K562 (cell line): ENCODE results near the gene ZCCHC14. TPM values are rescaled to one million over a fixed set of nuclear protein-coding genes. Genes with fewer than 3 reads are reported as not detected.

Experiments used
- ATAC-seq: fragments of 200-7000 bp; cut with Tn5 transposase; 3 replicates; pipeline ENCODE4 v1.9.1; 2020; ENCODE audit warnings: moderate library complexity
- BruUV-seq: library from RNA; stranded (reverse); fragments of 400-500 nt; replicated peaks from 2 replicates; lab custom pipeline; 2021; lab: Mats Ljungman, UMichigan
- CTCF ChIA-PET: fragments of 300-600 bp; formaldehyde crosslinking; extraction: SDS; loops from one replicate; lab custom pipeline; 2021; ENCODE audit warnings: low intra/inter-chr PET ratio; lab: Yijun Ruan, JAX
- POLR2A ChIA-PET: fragments of 300-600, 350-650 bp; sonication (Branson Sonifier 250); formaldehyde crosslinking; extraction: SDS; loops from one replicate; lab custom pipeline; 2021; ENCODE audit warnings: antibody characterized with exemption, inconsistent platforms; lab: Yijun Ruan, JAX
- DNase-seq, 4 experiments: peaks; one replicate each; pipeline versions ENCODE4 v3.0.0 to v3.0.0-alpha.2; 2011 to 2018; ENCODE audit warnings: low spot score in 3 of 4, mixed read lengths in 3 of 4; ENCODE audit errors: extremely low read depth in 1 of 4
- FAIRE-seq: peaks from 2 replicates; lab custom pipeline; 2011; peaks lifted over from hg19 to GRCh38; lab: Jason Lieb, UNC
- H2AFZ ChIP-seq: 2 replicates; pipeline ENCODE4 v1.6.0; 2011; ENCODE audit warnings: low read depth, low read length, control low read depth, inconsistent platforms
- H3K27ac ChIP-seq: fragments of 200-600 bp; 3 replicates; pipeline ENCODE4 v1.8.0; 2011; ENCODE audit warnings: low read depth, mild to moderate bottlenecking, control low read depth, inconsistent platforms, low read length, moderate library complexity, mixed read lengths; ENCODE audit errors: extremely low read depth
- H3K27me3 ChIP-seq, 2 experiments: fragments of 300-600 bp in 1 of 2; 2 replicates in 1 of 2; 3 replicates in 1 of 2; pipeline versions ENCODE4 v1.6.0 to v1.8.0; 2011; ENCODE audit warnings: inconsistent platforms in 2 of 2, low read length in 2 of 2, mild to moderate bottlenecking in 1 of 2, mixed read lengths in 1 of 2, moderate library complexity in 1 of 2; ENCODE audit not compliant: control insufficient read depth in 2 of 2, insufficient read depth in 2 of 2
- H3K36me3 ChIP-seq: fragments of 300-600 bp; 3 replicates; pipeline ENCODE4 v1.8.0; 2011; ENCODE audit warnings: mild to moderate bottlenecking, low read length, inconsistent platforms; ENCODE audit not compliant: control insufficient read depth, insufficient read depth
- H3K4me1 ChIP-seq, 2 experiments: fragments of 200-600 bp in 1 of 2; replicated peaks in 1 of 2; 2 replicates in 1 of 2; 3 replicates in 1 of 2; pipeline versions ENCODE4 v1.5.1 to v1.8.0; 2011; ENCODE audit warnings: inconsistent platforms in 2 of 2, low read length in 2 of 2, mild to moderate bottlenecking in 1 of 2, mixed read lengths in 1 of 2, moderate library complexity in 1 of 2; ENCODE audit not compliant: control insufficient read depth in 2 of 2, insufficient read depth in 2 of 2
- H3K4me2 ChIP-seq: 2 replicates; pipeline ENCODE4 v1.6.1; 2011; ENCODE audit warnings: low read length, control low read depth, inconsistent platforms, mixed read lengths; ENCODE audit not compliant: insufficient read depth
- H3K4me3 ChIP-seq: fragments of 200-600 bp; sonication (generic), shearing (Covaris generic); 2 replicates; pipeline ENCODE4 v1.5.1; 2016; ENCODE audit warnings: control low read depth, inconsistent platforms
- H3K79me2 ChIP-seq: fragments of 200-600 bp; 3 replicates; pipeline ENCODE4 v1.8.0; 2011; ENCODE audit warnings: low read length, inconsistent platforms; ENCODE audit not compliant: control insufficient read depth, insufficient read depth
- H3K9ac ChIP-seq, 2 experiments: 2 replicates each; pipeline versions ENCODE4 v1.6.0 to v1.6.1; 2011; ENCODE audit warnings: low read depth in 2 of 2, low read length in 2 of 2, control low read depth in 1 of 2, inconsistent platforms in 1 of 2, mild to moderate bottlenecking in 1 of 2, mixed read lengths in 1 of 2; ENCODE audit not compliant: insufficient read depth in 1 of 2
- H3K9me1 ChIP-seq: one replicate; pipeline ENCODE4 v1.6.0; 2011; ENCODE audit warnings: inconsistent platforms, mild to moderate bottlenecking, low read length, moderate library complexity; ENCODE audit not compliant: control insufficient read depth, insufficient read depth
- H3K9me3 ChIP-seq: replicated peaks from 2 replicates; pipeline ENCODE4 v1.5.1; 2011; ENCODE audit warnings: low read depth, low read length, inconsistent platforms; ENCODE audit not compliant: control insufficient read depth, insufficient read depth
- H4K20me1 ChIP-seq: replicated peaks from 2 replicates; pipeline ENCODE4 v1.6.1; 2011; ENCODE audit warnings: low read length, inconsistent platforms, mixed read lengths; ENCODE audit not compliant: control insufficient read depth, insufficient read depth
- BDP1 ChIP-seq: IDR thresholded peaks from 3 replicates; pipeline ENCODE4 v1.6.1; 2011; ENCODE audit not compliant: insufficient read length, insufficient read depth
- E2F4 ChIP-seq: sonication (generic); formaldehyde crosslinking; IDR thresholded peaks from 2 replicates; pipeline ENCODE4 v1.8.0; 2022; ENCODE audit warnings: mild to moderate bottlenecking, low read depth, missing genetic modification reagents
- HOMEZ ChIP-seq: fragments of 250-450 bp; sonication (Bioruptor Pico); IDR thresholded peaks from 2 replicates; pipeline ENCODE4 v1.4.0; 2020; ENCODE audit warnings: mild to moderate bottlenecking, moderate library complexity
- IFI16 ChIP-seq: fragments of 250-450 bp; sonication (Bioruptor Pico); IDR thresholded peaks from 2 replicates; pipeline ENCODE4 v2.1.2; 2022; ENCODE audit warnings: mild to moderate bottlenecking, inconsistent platforms
- KAT8 ChIP-seq: fragments of 450-650 bp; IDR thresholded peaks from 2 replicates; pipeline ENCODE4 v1.6.1; 2016; ENCODE audit warnings: low read depth, mild to moderate bottlenecking
- MYNN ChIP-seq, 2 experiments: sonication (generic); formaldehyde crosslinking in 1 of 2; IDR thresholded peaks; 2 replicates each; pipeline versions ENCODE4 v1.5.0 to v1.6.1; 2016 to 2020; ENCODE audit warnings: antibody characterized with exemption in 1 of 2, missing genetic modification reagents in 1 of 2
- NR0B1 ChIP-seq: fragments of 450-650 bp; IDR thresholded peaks from one replicate; pipeline ENCODE4 v1.6.1; 2018; ENCODE audit warnings: mild to moderate bottlenecking, moderate library complexity; ENCODE audit not compliant: partially characterized antibody
- NR2F6 ChIP-seq: fragments of 450-650 bp; formaldehyde crosslinking; IDR thresholded peaks from 2 replicates; pipeline ENCODE4 v1.4.0; 2020; ENCODE audit warnings: mild to moderate bottlenecking
- PHB ChIP-seq: fragments of 250-450 bp; sonication (Bioruptor Pico); IDR thresholded peaks from 2 replicates; pipeline ENCODE4 v1.5.0; 2021
- RCOR1 ChIP-seq, 2 experiments: IDR thresholded peaks; 2 replicates each; pipeline ENCODE4 v1.6.1; 2012; ENCODE audit warnings: low read depth in 2 of 2, low read length in 2 of 2, borderline replicate concordance in 1 of 2, improper control_type of control experiment in 1 of 2
- RFX1 ChIP-seq: fragments of 450-650 bp; IDR thresholded peaks from 2 replicates; pipeline ENCODE4 v1.6.1; 2016; ENCODE audit warnings: mild to moderate bottlenecking, moderate library complexity
- SMARCA4 ChIP-seq: fragments of 450-650 bp; IDR thresholded peaks from 2 replicates; pipeline ENCODE4 v1.6.1; 2016
- SREBF1 ChIP-seq: fragments of 150-350 bp; IDR thresholded peaks from 2 replicates; pipeline ENCODE4 v1.6.1; 2014; ENCODE audit warnings: antibody characterized with exemption, low read depth, low read length, borderline replicate concordance
- TCF3 ChIP-seq: sonication (generic); formaldehyde crosslinking; IDR thresholded peaks from 2 replicates; pipeline ENCODE4 v1.4.0; 2020; ENCODE audit warnings: mild to moderate bottlenecking, missing genetic modification reagents
- XRCC3 ChIP-seq: fragments of 450-650 bp; IDR thresholded peaks from 2 replicates; pipeline ENCODE4 v1.6.1; 2017; ENCODE audit warnings: mild to moderate bottlenecking, moderate library complexity
- ZC3H4 ChIP-seq: sonication (generic); formaldehyde crosslinking; IDR thresholded peaks from 2 replicates; pipeline ENCODE4 v1.9.0; 2021; ENCODE audit warnings: missing genetic modification reagents, borderline replicate concordance
- ZKSCAN8 ChIP-seq: fragments of 200-800 bp; sonication (Bioruptor generic); IDR thresholded peaks from 2 replicates; pipeline ENCODE4 v1.6.1; 2016; ENCODE audit warnings: missing genetic modification characterization, missing compliant biosample characterization
- ZNF143 ChIP-seq: sonication (generic); formaldehyde crosslinking; IDR thresholded peaks from 2 replicates; pipeline ENCODE4 v1.9.0; 2022; ENCODE audit warnings: mild to moderate bottlenecking, missing genetic modification reagents
- WGBS: fragments of 100-300 bp; shearing (Covaris generic); methylation state at CpG from one replicate; pipeline ENCODE4 v1.1.6; 2016; ENCODE audit warnings: low coverage, mixed read lengths; ENCODE audit not compliant: insufficient coverage; ENCODE audit errors: missing lambda C conversion rate; 5-methylcytosine and 5-hydroxymethylcytosine counted together
- in situ Hi-C: fragments of 300-500 bp; cut with MboI; formaldehyde crosslinking; loops from 4 replicates; pipeline ENCODE4 v1.15.0; 2018; ENCODE audit warnings: inconsistent platforms, mixed read lengths
- intact Hi-C: fragments of 100-400 bp; cut with micrococcal nuclease; formaldehyde crosslinking; loops from 2 replicates; pipeline ENCODE4 v1.14.2; 2022
- polyA plus RNA-seq, 8 experiments: library from polyadenylated mRNA; depleted of rRNA in 4 of 8; stranded (reverse) in 5 of 8; unstranded in 3 of 8; fragments of >200 nt; fragmentation: Nextera tagmentation in 2 of 8; fragmentation: Illumina TruSeq in 1 of 8; extraction: Ambion mirVana in 2 of 8; extraction: Trizol in 1 of 8; gene quantifications; 2 replicates each; pipeline versions ENCODE4 v1.2.1 to v1.2.3, GENCODE V29; 2011 to 2014; ENCODE audit warnings: inconsistent platforms in 1 of 8, missing spikeins in 1 of 8
- total RNA-seq, 7 experiments: library from RNA; depleted of rRNA in 6 of 7; stranded (reverse); fragments of >200 nt in 6 of 7; fragmentation: Illumina TruSeq in 2 of 7; extraction: Trizol in 2 of 7; gene quantifications; 2 replicates each; pipeline versions ENCODE4 v1.2.1 to v1.2.3, GENCODE V29; 2011 to 2021; ENCODE audit warnings: low replicate concordance in 1 of 7

The ZCCHC14 gene
- total and polyA plus RNA-seq, 9 of the 15 experiments (the other 6 are each of a cell fraction or from before 2014, with no cell fraction given) = 1.5 to 12.4 (median 2.9) TPM

- BruUV-seq = no TSS peak
- no peak overlapping the region for H2AFZ ChIP-seq
- peaks cover 76 to 92% of the 10 kb centered on the region in 2 experiments for H3K27me3 ChIP-seq
- DNase-seq = no peak
- POLR2A ChIA-PET = interaction anchor here (0.6 kb wide), 1 partner anchor 96 kb away, joined by 3 read pairs; no protein-coding TSS in a partner anchor
- 3% methylated on average over 20 of the region's 20 CpGs for WGBS
- H3K9me3 ChIP-seq = 0 out of 2 replicates have a peak, but pooled peaks cover 2% of the 10 kb centered on the region
- peaks cover 7% of the 10 kb centered on the region; the same call in 1 of the 2 replicates for H4K20me1 ChIP-seq
- no peak overlapping the region for H3K9ac ChIP-seq
- no peak overlapping the region for H3K27ac ChIP-seq
- no peak overlapping the region for H3K4me2 ChIP-seq
- TF ChIP-seq ZKSCAN8 (CRISPR knock-in tag) (no peak), MYNN (IDR thresholded peaks at IDR 0.05) (no peak), MYNN (CRISPR knock-in tag; IDR thresholded peaks at IDR 0.05) (no peak), PHB (CRISPR knock-in tag) (no peak), RCOR1 (IDR thresholded peaks at IDR 0.05; ENCODE audit: borderline replicate concordance in 1 of 2, low read depth in 2 of 2, low read length in 2 of 2) (no peak), SREBF1 (no peak), BDP1 (no peak), ZC3H4 (CRISPR knock-in tag) (no peak), NR2F6 (CRISPR knock-in tag) (no peak), E2F4 (CRISPR knock-in tag) (no peak), KAT8 (no peak), ZNF143 (CRISPR knock-in tag) (no peak), TCF3 (CRISPR knock-in tag) (no peak), XRCC3 (no peak), RFX1 (no peak), IFI16 (CRISPR knock-in tag) (no peak), NR0B1 (no peak), SMARCA4 (no peak), HOMEZ (CRISPR knock-in tag) (no peak)
- TF ChIP-seq, all 486 proteins: peak for 0
- no peak overlapping the region for H3K4me3 ChIP-seq
- no peaks in the 10 kb centered on the region for H3K79me2 ChIP-seq
- intact Hi-C loops = no loop called here
- ATAC-seq (no peak), FAIRE-seq (no peak)
- H3K4me1 ChIP-seq = peaks cover 0 to 11% of the 10 kb centered on the region in 2 experiments; a peak in 2 of 5 replicates
- no peaks in the 10 kb centered on the region for H3K9me1 ChIP-seq
- in situ Hi-C loops = no loop called here
- H3K36me3 ChIP-seq = no peaks in the 10 kb centered on the region
- CTCF ChIA-PET = no interaction called here
These were observed 47.5 kb upstream of the ZCCHC14 start for GRCh38 chr16:87540072-87540896.
